Measurements from ENCODE around the gene MROH8.
A peak's percentile ranks its signal among the peaks of the same experiment; 100 is the strongest.
"Not testable (repeated sequence)": the region's sequence is repeated elsewhere in the genome, so short reads cannot be mapped to it uniquely, and the experiment has no call there.

Gene MROH8

GRCh38 chr20:37154684-37155298, 24.6 kb downstream of the MROH8 start:
- no peak for DNase-seq (ENCODE audit: low spot score)

DNA sequence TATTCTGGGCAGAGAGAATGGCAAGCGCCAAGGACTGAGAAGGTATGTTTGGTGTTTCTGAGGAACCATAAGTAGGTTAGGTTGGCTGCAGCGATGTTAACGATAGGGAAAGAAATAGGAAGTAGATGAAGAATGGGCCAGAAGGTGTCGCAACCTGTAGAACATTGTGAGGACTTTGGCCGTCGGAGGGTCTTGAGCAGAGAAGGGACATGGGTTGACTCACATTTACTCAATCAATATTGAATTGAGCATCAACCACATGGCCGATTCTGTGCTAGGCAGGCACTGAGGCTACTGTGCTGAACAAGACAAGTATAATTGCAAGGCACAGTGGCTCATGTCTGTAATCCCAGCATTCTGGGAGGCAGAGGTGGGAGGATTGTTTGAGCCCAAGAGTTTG, 27.1 kb downstream of the MROH8 start:
- no peak for DNase-seq (ENCODE audit: low spot score)

- DNase-seq (ENCODE audit: low spot score), result no peak
Measured at GRCh38 chr20:37151529-37151928, 27.8 kb downstream of the MROH8 start.

DNA sequence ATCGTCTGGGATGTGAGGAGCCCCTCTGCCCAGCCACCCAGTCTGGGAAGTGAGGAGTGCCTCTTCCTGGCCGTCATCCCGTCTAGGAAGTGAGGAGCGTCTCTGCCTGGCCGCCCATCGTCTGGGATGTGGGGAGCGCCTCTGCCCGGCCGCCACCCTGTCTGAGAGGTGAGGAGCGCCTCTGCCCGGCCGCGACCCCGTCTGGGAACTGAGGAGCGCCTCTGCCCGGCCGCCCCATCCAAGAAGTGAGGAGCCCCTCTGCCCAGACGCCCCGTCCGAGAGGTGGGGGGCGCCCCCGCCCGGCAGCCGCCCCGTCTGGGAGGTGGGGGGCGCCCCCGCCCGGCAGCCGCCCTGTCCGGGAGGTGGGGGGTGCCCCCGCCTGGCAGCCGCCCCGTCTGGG, 28.5 kb downstream of the MROH8 start:
- DNase-seq (ENCODE audit: low spot score), result not testable (repeated sequence)

DNA sequence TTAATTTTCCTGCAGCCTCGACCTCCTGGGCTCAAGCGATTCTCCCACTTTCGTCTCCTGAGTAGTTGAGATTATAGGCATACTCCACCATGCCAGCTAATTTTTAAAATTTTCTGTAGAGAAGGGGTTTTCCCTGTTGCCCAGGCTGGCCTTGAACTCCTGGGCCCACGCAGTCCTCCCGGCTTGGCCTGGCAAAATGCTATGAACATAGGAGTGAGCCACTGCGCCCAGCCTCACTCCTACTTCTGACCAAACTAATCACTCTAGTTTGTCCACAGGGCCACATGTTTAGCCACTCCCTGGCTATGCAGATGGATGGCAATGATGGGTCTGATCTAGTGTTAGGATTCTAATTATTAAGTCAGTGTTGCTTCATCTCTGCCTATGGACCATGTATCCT, 32.1 kb downstream of the MROH8 start:
- no peak for DNase-seq (ENCODE audit: low spot score)

- DNase-seq (ENCODE audit: low spot score), result no peak
Measured at GRCh38 chr20:37144856-37145404, 34.4 kb downstream of the MROH8 start.

DNA sequence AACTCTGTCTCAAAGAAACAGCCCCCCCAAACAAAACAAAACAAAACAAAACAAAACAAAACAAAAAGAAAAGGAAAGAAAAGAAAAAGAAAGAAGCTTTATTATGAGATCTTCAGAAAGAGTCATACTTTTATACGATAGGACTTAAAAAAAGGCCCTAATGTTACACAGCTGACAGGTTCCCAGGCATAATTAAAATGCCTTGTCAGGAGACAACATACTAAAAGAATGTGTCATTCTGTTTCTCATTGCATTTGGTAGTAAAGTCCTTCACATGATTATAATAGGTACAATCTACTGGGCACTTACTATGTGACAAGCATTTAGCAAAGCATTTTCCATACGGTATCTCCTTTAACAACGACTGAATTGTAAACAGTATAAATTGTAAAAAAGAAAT, 36.6 kb downstream of the MROH8 start:
- DNase-seq (ENCODE audit: low spot score), result no peak

DNA sequence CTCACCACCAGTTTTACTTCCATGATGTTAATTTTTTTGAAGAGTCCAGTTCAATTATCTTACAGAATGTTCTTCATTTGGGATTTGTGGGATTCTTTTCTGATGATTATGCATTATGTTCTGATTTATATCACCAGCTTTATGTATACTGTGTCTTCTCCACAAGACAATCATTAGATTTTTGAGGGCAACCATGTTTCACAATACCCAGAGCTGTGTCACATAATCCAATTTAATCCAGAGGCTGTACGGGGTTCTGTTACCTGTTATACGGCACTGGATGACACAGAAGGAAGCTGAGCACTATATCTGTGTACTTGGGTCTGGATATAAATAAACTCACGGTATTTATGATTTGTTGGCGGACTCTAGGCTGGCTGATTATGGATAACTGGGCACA, 41.8 kb downstream of the MROH8 start:
- no peak for DNase-seq (ENCODE audit: low spot score)

DNA sequence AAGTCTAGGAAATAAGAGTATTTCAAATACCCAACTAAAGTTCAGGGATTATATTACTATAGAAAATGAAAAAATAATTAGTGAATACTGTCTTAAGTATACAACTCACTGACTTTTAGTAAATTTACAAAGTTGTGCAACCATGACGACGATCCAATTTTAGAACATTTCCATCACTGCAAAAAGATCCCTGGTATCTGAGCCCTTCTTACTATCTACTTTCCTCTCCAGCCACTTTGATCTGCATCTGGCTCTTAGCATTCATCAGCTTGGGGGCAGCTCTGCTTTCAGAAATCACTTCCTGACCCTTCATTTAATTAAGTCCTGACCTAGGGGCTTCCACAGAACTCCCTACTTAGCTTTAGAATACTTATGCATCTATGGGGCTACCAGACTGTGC, 45.4 kb downstream of the MROH8 start:
- DNase-seq (ENCODE audit: low spot score), result no peak

DNA sequence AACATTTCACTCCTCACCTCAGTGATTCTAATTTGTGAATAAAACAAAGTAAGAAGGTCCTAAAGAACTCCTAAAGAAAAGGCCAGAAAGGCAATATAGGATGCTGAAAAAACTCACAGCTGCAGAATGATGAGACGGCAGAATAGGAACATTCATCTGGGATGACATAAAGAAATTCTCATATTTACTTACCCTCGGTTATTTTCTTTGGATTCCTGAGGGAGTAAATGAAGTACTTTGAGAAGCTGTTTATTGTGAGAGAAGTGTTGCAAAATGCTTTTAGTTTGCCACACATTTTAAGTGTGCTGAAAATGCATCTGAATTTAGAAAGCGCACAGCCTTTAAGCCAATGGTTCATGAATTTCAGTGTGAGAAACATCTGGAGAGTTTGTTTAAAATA, 47.9 kb downstream of the MROH8 start:
- no peak for DNase-seq (ENCODE audit: low spot score)

GRCh38 chr20:37128803-37129202, 50.5 kb downstream of the MROH8 start:
- DNase-seq (ENCODE audit: low spot score), result no peak

GRCh38 chr20:37126290-37126689, 53.1 kb downstream of the MROH8 start:
- not testable (repeated sequence) for DNase-seq (ENCODE audit: low spot score)

DNA sequence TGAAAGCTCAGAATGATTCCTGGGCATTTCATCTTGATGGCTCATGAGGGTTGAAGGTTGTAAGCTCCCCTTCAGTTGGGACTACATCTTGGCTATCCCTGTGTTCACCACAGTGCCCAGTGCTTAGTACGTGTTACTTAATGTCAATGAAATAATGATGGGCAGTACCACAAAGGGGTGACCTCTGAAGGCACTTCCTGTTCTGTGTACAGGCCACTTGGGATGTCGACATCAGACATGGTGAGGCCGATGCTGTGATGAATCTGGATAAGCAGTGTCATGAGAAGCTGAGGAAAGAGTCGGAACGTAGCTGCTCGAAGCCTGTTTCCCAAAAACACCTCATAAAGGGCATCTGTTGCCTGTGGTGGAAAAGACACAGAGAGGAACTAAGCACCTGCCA, 55.9 kb downstream of the MROH8 start:
- DNase-seq (ENCODE audit: low spot score), result no peak

- no peak for DNase-seq (ENCODE audit: low spot score)
Measured at GRCh38 chr20:37120497-37120896, 58.9 kb downstream of the MROH8 start.

DNA sequence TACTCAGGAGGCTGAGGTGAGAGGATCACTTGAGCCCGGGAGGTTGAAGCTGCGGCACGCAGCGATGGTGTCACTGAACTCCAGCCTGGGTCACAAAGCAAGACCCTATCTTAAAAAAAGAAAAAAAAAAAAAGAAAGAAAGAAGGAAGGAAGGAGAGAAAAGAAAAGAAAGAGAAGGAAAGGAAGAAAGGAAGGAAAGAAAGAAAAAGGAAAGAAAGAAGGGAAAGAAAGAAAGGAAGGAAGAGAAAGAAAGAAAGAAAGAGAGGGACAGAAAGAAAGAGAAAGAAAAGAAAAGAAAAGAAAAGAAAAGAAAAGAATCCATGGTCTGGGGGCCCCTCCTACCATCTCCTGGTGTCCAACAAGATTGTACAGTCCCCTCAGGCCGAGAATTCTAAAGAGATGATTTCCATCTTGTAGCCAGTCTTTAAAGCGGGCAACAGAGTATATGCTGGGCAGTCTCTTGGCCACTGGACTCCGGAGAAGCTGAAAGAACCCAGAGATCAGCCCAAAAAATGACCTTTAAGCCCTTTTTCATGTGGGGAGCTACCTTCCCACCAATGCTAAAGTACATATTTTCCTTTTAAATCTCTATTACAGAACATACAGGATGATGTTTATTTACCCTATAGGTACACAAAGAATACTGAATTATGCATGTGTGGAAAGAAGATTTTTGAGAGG, 59.9 kb downstream of the MROH8 start:
- DNase-seq (ENCODE audit: low spot score), result no peak

DNA sequence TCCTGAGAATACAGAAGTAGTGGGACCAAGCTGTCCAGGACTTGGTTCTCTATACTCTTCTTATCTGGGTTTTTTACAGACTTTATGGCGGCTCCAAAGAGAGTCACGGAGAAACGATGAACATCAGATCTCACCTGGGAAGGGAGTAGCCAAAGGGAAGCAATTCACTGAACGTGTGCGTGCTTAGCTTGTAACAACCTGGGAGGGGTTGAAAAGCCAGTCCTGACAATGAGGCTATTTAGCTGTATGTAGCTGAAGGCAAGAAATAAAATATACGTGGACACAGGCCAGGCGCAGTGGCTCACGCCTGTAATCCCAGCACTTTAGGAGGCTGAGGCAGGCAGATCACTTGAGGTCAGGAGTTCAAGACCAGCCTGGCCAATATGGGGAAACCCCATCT, 65.3 kb downstream of the MROH8 start:
- DNase-seq (ENCODE audit: low spot score), result no peak

GRCh38 chr20:37111926-37112455, 67.4 kb downstream of the MROH8 start:
- no peak for DNase-seq (ENCODE audit: low spot score)

DNA sequence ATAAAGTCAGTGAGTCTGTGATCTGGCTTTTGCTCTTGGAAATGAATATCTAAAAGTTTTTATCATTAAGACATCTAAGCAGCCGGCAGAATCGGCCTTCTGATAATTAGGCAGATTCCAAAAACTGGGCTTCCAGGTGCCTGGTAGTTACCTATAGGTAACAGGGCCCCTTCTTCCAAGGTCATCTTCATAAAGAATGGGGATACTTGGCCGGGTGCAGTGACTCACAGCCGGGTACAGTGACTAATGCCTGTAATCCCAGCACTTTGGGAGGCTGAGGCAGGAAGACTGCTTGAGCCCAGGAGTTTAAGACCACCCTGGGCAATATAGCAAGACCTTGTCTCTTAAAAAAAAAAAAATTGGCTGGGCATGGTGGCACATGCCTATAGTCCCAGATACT, 70.7 kb downstream of the MROH8 start:
- DNase-seq (ENCODE audit: low spot score), result no peak

DNA sequence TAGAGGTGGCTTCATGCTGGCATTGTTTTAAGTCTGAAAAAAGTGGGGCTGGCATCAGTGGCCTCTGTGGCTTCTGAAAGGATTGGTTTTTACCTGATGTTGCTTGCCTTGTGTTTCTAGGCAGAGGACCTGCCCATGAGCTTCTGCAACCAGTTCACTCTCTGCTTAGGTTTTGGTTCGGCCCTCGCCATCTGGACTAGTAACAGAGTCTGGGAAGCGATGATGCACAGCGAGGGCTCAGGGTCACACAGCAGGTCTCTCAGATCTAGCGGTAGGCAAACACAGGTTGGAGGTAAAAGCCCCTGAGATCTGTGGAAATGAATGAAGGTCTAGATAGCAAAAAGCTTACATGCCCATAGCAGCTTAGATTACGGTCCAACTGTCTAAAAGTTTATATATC, 76.8 kb downstream of the MROH8 start:
- DNase-seq (ENCODE audit: low spot score), result no peak

GRCh38 chr20:37096415-37097041, 82.8 kb downstream of the MROH8 start:
- DNase-seq (ENCODE audit: low spot score), result no peak

GRCh38 chr20:37095599-37096414, 83.5 kb downstream of the MROH8 start, which contains the start of gene RBL1:
TSS of gene RBL1 (minus strand) at chr20:37095997. CDS start at chr20:37095928, 69 bp downstream.
- DNase-seq (ENCODE audit: low spot score), result peak; percentile 92

GRCh38 chr20:37095108-37095598, 84.2 kb downstream of the MROH8 start:
- DNase-seq (ENCODE audit: low spot score), result peak; percentile 31

Data from GM03348 (cell line).